GM18520 (cell line): Measurements from ENCODE around the gene PTGES2.
A peak's percentile ranks its signal among the peaks of the same experiment; 100 is the strongest.
"Not testable (repeated sequence)": the region's sequence is repeated elsewhere in the genome, so short reads cannot be mapped to it uniquely, and the experiment has no call there.

Experiments used
- ATAC-seq: cut with Tn5 transposase; IDR thresholded peaks from one replicate; pipeline ENCODE4 v1.9.1; 2021; ENCODE audit not compliant: unreplicated experiment

PTGES2 gene

DNA sequence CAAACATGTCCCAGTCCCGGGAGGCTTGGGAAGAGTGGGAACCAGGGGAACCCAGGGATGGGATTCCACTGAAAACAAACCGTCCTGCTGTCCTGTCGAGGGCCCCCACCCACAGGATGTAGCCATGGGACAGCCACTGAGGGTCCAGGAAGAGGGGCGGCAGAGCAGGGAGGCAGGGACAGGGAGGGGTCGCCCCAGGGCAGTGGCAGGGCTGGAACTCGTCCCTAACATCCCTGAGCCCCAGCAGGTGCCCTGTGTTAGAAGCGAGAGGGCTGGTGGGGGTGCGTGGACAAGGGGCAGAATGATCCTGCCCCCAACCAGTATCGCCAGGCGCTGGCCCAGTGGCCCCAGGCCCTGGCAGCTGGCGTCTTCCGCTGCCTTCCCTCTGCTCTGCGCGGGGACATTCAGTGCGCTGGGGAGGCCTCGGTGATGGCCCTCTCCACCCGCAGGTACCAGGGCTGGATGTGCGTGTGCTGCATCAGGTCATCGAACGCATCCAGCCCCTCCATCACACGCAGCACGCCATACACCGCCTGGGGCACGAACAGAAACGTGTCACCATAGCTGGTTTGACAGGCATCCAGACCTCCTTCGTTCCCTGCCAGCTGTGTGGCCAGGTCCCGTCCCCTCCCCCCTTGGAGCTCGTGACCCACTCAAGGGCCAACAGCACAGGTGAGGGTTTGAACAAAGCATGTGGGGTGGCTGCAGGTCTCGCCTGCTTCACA is 6.6 kb downstream of the PTGES2 start:
- no peak for ATAC-seq

- no peak for ATAC-seq
Measured at GRCh38 chr9:128120061-128120740, 7.3 kb downstream of the PTGES2 start.

- no peak for ATAC-seq
Measured at GRCh38 chr9:128118971-128119665, 8.4 kb downstream of the PTGES2 start.

DNA sequence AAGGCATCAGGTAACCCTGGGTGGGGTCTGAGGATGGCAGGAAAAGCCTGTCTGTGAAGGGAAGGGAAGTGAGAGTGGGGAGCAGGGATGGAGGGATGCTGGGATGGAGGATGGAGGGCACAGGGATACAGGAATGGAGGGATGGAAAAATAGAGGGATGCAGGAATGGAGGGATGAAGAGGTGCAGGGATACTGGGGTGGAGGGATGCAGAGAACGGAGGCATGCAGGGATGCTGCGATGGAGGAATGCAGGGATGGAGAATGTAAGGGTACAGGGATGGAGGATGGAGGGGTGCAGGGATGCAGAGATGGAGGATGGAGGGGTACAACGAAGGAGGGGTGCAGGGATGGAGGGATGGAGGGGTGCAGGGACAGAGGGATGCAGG is 9.1 kb downstream of the PTGES2 start:
- ATAC-seq = no peak

DNA sequence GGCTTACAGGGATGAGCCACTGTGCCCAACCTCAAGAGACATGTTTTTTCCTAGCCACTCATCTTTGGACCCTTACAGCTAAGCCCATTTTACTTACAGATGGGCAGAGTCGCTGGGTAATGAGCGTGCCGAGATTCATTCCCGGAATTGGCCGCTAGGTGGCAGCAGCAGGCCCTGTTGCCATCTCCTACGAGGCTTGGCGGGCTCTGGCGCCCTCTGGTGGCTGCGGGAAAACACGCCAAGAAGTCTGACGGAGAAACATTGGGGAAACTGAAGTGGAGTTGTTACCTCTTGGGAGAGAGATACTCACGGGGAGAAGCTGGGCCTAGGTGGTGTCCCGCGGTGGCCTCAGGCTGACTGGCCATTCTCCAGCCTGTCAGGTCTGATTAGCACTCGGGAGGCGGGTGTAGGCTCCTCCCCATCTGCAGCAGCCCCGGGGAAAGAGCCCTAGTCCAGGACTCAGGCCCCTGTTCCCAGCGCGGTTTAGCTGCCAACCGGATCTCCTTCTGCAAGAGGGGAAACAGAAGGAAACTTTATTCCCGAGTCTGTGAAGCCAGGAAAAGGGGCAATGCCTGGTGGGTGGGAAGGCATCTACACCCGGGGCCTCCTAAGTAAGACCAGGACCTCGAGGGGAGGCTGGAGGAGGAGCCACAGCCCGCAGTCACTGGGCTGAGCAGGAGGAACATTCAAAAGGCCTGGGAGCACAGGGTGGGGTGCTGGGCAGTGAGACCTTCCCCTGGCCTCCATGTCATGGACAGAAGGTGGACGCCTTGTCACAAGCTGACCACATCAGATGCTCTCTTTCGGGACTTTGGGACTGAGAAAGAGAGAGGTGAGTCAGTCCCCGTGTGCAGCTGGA is 9.7 kb downstream of the PTGES2 start:
- ATAC-seq = no peak

GRCh38 chr9:128116104-128117083 is 11.1 kb downstream of the PTGES2 start:
- ATAC-seq = no peak

GRCh38 chr9:128115187-128116103 is 12.1 kb downstream of the PTGES2 start:
- peak; percentile 37 for ATAC-seq

DNA sequence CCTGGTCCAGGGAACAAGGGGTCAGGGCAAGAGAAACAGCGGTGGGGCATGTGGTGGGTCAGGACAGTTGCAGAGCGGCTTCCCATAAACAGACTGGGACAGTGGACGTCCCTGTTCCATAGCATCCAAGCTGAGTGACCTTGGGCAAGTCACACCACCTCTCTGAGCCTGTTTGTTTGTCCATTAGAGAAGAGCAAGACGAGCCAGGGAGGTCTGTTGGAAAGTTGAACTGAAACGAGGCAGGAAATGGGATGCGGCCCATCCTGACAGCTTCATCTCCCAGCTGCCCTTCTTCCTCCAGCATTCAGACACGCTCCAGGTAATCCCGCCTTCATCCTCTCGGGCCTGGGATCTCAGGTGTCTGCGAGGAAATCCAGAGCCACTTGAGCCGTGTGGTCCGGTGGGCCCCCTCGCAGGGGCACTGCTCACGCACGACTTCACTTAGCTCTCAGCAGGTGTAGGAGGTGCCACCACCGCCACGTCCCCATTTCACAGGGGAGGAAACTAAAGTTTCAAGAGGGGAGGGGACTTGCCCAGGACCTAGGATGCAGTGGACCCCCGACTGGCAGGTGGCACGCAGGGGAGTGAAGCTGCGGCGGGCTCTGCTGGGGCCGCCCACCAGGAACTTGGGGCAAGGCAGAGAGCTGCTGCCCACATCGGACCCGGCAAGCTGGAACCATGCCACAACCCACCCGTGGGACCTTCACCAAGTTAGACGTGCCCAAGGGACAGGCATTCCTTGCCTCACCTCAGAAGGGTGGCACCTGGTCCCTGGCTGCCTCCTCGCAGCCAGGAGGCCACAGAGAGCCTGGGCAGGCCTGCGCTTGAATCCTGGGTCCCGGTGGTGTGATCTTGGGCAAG is 13.0 kb downstream of the PTGES2 start:
- ATAC-seq = no peak

DNA sequence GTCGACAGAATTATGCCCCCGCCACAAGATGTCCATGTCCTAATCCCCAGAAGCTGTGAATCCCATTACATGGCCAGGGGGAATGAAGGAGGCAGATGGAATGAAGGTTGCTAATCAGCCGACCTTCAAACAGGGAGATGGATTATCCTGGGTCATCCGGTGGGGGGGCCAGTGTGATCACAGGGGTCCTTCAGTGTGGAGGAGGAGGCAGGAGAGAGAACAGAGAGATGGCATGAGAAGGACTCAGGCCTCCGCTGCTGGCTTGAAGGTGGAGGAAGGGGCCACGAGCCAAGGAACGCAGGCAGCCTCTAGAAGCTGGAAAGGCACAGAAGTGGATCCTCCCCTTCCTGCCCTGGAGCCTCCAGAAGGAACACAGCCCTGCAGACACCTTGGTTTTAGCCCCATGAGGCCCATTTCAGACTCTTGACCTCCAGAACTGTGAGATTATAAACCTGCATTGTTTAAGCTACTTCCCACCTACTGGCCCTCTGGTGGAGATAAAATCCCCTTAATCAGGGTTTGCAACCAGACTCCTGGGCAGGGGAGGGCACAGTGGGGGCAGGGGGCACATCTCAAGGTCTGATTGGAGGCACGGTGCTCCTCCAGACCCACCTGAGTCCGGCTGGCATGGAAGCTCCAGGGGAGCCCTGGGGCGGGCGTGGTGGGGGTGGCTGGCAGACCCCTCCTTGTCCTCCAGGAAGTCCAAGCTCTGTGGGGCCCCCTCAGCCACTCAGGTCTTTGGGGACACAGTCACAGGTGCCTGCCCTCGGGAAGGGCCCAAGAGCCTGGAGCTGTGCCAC is 13.8 kb downstream of the PTGES2 start:
- no peak for ATAC-seq

DNA sequence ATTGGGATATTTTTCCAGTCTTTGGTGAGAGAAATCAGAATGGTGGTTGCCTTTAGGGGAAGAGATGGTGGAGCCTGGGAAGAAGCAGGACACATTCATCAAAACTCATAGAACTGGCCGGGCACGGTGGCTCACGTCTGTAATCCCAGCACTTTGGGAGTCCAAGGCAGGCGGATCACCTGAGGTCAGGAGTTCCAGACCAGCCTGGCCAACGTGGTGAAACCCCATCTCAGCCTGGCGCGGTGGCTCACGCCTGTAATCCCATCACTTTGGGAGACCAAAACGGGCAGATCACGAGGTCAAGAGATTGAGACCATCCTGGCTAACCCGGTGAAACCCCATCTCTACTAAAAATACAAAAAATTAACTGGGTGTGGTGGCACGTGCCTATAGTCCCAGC is 15.8 kb downstream of the PTGES2 start:
- not testable (repeated sequence) for ATAC-seq

GRCh38 chr9:128109050-128109709 is 18.3 kb downstream of the PTGES2 start:
- ATAC-seq = no peak

DNA sequence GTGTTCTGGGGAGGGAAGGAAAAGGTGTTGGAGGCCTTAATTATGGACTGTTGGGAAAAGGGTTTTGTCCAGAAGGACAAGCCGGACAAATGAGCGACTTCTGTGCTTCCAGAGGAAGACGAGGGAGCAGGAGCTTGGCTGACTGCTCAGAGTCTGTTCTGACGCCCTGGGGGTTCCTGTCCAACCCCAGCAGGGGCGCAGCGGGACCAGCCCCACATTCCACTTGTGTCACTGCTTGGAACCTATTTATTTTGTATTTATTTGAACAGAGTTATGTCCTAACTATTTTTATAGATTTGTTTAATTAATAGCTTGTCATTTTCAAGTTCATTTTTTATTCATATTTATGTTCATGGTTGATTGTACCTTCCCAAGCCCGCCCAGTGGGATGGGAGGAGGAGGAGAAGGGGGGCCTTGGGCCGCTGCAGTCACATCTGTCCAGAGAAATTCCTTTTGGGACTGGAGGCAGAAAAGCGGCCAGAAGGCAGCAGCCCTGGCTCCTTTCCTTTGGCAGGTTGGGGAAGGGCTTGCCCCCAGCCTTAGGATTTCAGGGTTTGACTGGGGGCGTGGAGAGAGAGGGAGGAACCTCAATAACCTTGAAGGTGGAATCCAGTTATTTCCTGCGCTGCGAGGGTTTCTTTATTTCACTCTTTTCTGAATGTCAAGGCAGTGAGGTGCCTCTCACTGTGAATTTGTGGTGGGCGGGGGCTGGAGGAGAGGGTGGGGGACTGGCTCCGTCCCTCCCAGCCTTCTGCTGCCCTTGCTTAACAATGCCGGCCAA is 19.1 kb downstream of the PTGES2 start:
- ATAC-seq = no peak

DNA sequence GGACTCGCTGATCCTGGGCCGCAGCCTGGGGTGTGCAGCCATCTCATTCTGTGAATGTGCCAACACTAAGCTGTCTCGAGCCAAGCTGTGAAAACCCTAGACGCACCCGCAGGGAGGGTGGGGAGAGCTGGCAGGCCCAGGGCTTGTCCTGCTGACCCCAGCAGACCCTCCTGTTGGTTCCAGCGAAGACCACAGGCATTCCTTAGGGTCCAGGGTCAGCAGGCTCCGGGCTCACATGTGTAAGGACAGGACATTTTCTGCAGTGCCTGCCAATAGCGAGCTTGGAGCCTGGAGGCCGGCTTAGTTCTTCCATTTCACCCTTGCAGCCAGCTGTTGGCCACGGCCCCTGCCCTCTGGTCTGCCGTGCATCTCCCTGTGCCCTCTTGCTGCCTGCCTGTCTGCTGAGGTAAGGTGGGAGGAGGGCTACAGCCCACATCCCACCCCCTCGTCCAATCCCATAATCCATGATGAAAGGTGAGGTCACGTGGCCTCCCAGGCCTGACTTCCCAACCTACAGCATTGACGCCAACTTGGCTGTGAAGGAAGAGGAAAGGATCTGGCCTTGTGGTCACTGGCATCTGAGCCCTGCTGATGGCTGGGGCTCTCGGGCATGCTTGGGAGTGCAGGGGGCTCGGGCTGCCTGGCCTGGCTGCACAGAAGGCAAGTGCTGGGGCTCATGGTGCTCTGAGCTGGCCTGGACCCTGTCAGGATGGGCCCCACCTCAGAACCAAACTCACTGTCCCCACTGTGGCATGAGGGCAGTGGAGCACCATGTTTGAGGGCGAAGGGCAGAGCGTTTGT is 19.9 kb downstream of the PTGES2 start:
- no peak for ATAC-seq

- ATAC-seq = no peak
Measured at GRCh38 chr9:128106940-128107467, 20.5 kb downstream of the PTGES2 start.
